H1 (cell line): ENCODE measurements around the gene AKT1. TPM values are rescaled to one million over a fixed set of nuclear protein-coding genes. Genes with fewer than 3 reads are reported as not detected.

Experiments
- CTCF ChIA-PET: fragments of 300-600 bp; sonication (Branson Sonifier 250); formaldehyde crosslinking; loops from one replicate; lab custom pipeline; 2021; ENCODE audit not compliant: partially characterized antibody; lab: Charles Lee
- POLR2A ChIA-PET: fragments of 300-600 bp; sonication (Branson Sonifier 250); formaldehyde crosslinking; loops from one replicate; lab custom pipeline; 2021; ENCODE audit warnings: inconsistent platforms; ENCODE audit not compliant: partially characterized antibody; lab: Charles Lee
- DNase-seq, 2 experiments: peaks; one replicate each; pipeline versions ENCODE4 v3.0.0 to v3.0.0-alpha.2; 2010 to 2022; ENCODE audit warnings: low spot score in 2 of 2, low read depth in 1 of 2, mixed read lengths in 1 of 2
- FAIRE-seq: peaks from 2 replicates; lab custom pipeline; 2011; peaks lifted over from hg19 to GRCh38; lab: Jason Lieb, UNC
- H2AFZ ChIP-seq: 2 replicates; pipeline ENCODE4 v1.8.1; 2012; ENCODE audit warnings: low read length, inconsistent platforms
- H2AK5ac ChIP-seq: 2 replicates; pipeline ENCODE4 v1.6.1; 2013; ENCODE audit warnings: low read depth, low read length
- H2BK120ac ChIP-seq: replicated peaks from 2 replicates; pipeline ENCODE3; 2013; ENCODE audit warnings: low read depth, low read length, inconsistent platforms
- H2BK12ac ChIP-seq: 2 replicates; pipeline ENCODE4 v1.6.1; 2013; ENCODE audit warnings: low read depth, low read length
- H2BK15ac ChIP-seq: 2 replicates; pipeline ENCODE4 v1.6.1; 2013; ENCODE audit warnings: low read length
- H2BK20ac ChIP-seq: 2 replicates; pipeline ENCODE4 v1.6.1; 2013; ENCODE audit warnings: low read length
- H2BK5ac ChIP-seq: 2 replicates; pipeline ENCODE4 v1.6.1; 2013; ENCODE audit warnings: low read depth, low read length
- H3K14ac ChIP-seq: 2 replicates; pipeline ENCODE4 v1.6.1; 2013; ENCODE audit warnings: inconsistent platforms; ENCODE audit not compliant: insufficient read length
- H3K18ac ChIP-seq: 2 replicates; pipeline ENCODE4 v1.6.1; 2013; ENCODE audit warnings: low read length; ENCODE audit errors: extremely low read depth
- H3K23ac ChIP-seq: 2 replicates; pipeline ENCODE4 v1.6.1; 2013; ENCODE audit warnings: inconsistent platforms; ENCODE audit not compliant: insufficient read length
- H3K23me2 ChIP-seq: 2 replicates; pipeline ENCODE4 v1.6.1; 2013; ENCODE audit warnings: low read depth, low read length
- H3K27ac ChIP-seq: 2 replicates; pipeline ENCODE4 v1.6.1; 2011; ENCODE audit warnings: low read depth, low read length, inconsistent platforms
- H3K27me3 ChIP-seq, 4 experiments: replicated peaks in 1 of 4; 1 replicate in 1 of 4; 2 replicates in 3 of 4; pipeline versions ENCODE4 v1.6.1 to v1.8.1; 2011 to 2013; ENCODE audit warnings: low read length in 3 of 4, mild to moderate bottlenecking in 3 of 4, inconsistent platforms in 2 of 4, mixed read lengths in 2 of 4, moderate library complexity in 1 of 4; ENCODE audit not compliant: control insufficient read depth in 3 of 4, insufficient read depth in 3 of 4; ENCODE audit errors: extremely low read depth in 1 of 4
- H3K36me3 ChIP-seq, 4 experiments: 2 replicates each; pipeline versions ENCODE4 v1.6.1 to v1.8.1; 2011 to 2013; ENCODE audit warnings: mild to moderate bottlenecking in 4 of 4, low read length in 3 of 4, moderate library complexity in 2 of 4, control low read depth in 1 of 4, inconsistent platforms in 1 of 4; ENCODE audit not compliant: insufficient read depth in 4 of 4, control insufficient read depth in 2 of 4
- H3K4ac ChIP-seq: replicated peaks from 2 replicates; pipeline ENCODE3; 2013; ENCODE audit warnings: low read length, low read depth, mixed read lengths, inconsistent platforms; ENCODE audit not compliant: insufficient read length
- H3K4me1 ChIP-seq, 4 experiments: replicated peaks in 1 of 4; 1 replicate in 1 of 4; 2 replicates in 3 of 4; pipeline versions ENCODE4 v1.6.1 to v1.8.1; 2011 to 2013; ENCODE audit warnings: low read length in 3 of 4, inconsistent platforms in 2 of 4, mixed read lengths in 1 of 4; ENCODE audit not compliant: insufficient read depth in 4 of 4, control insufficient read depth in 3 of 4
- H3K4me2 ChIP-seq, 2 experiments: 2 replicates each; pipeline versions ENCODE4 v1.6.1 to v1.8.1; 2011 to 2013; ENCODE audit warnings: low read depth in 2 of 2, low read length in 2 of 2, control low read depth in 1 of 2, inconsistent platforms in 1 of 2, mild to moderate bottlenecking in 1 of 2; ENCODE audit not compliant: insufficient read depth in 1 of 2
- H3K4me3 ChIP-seq, 4 experiments: fragments of 200-600, 300-600 bp in 1 of 4; sonication (generic), shearing (Covaris generic), sonication (Bioruptor Twin) in 1 of 4; 2 replicates each; pipeline versions ENCODE4 v1.5.1 to v1.8.1; 2011 to 2016; ENCODE audit warnings: low read length in 4 of 4, low read depth in 3 of 4, control low read depth in 2 of 4, inconsistent platforms in 2 of 4, mild to moderate bottlenecking in 2 of 4, mixed read lengths in 1 of 4, moderate library complexity in 1 of 4; ENCODE audit not compliant: insufficient read depth in 2 of 4; ENCODE audit errors: extremely low read depth in 1 of 4
- H3K56ac ChIP-seq: replicated peaks from 2 replicates; pipeline ENCODE3; 2013; ENCODE audit warnings: low read depth, mild to moderate bottlenecking, mixed read lengths, low read length, inconsistent platforms; ENCODE audit not compliant: insufficient read length
- H3K79me1 ChIP-seq: 2 replicates; pipeline ENCODE4 v1.6.1; 2013; ENCODE audit warnings: low read depth, low read length, control low read depth
- H3K79me2 ChIP-seq, 2 experiments: 2 replicates each; pipeline versions ENCODE4 v1.6.1 to v1.8.1; 2012 to 2013; ENCODE audit warnings: low read length in 2 of 2, mild to moderate bottlenecking in 2 of 2, inconsistent platforms in 1 of 2; ENCODE audit not compliant: insufficient read depth in 2 of 2, control insufficient read depth in 1 of 2
- H3K9ac ChIP-seq, 4 experiments: replicated peaks in 1 of 4; 1 replicate in 1 of 4; 2 replicates in 3 of 4; pipeline versions ENCODE4 v1.6.1 to v1.8.1; 2011 to 2013; ENCODE audit warnings: low read depth in 3 of 4, low read length in 3 of 4, control low read depth in 2 of 4, mild to moderate bottlenecking in 2 of 4, moderate library complexity in 2 of 4, inconsistent platforms in 1 of 4; ENCODE audit errors: extremely low read depth in 1 of 4
- H3K9me3 ChIP-seq, 2 experiments: 2 replicates each; pipeline versions ENCODE4 v1.6.1 to v1.8.1; 2012 to 2013; ENCODE audit warnings: mild to moderate bottlenecking in 2 of 2, moderate library complexity in 2 of 2, control low read depth in 1 of 2, inconsistent platforms in 1 of 2, low read depth in 1 of 2, low read length in 1 of 2, mixed read lengths in 1 of 2; ENCODE audit not compliant: insufficient read depth in 2 of 2
- H4K20me1 ChIP-seq, 2 experiments: replicated peaks in 1 of 2; 2 replicates each; pipeline versions ENCODE3 to v1.8.1; 2011 to 2013; ENCODE audit warnings: inconsistent platforms in 2 of 2, low read length in 2 of 2, mild to moderate bottlenecking in 1 of 2; ENCODE audit not compliant: insufficient read depth in 2 of 2, control insufficient read depth in 1 of 2
- H4K5ac ChIP-seq: 2 replicates; pipeline ENCODE4 v1.6.1; 2013; ENCODE audit warnings: low read length, low read depth, mixed read lengths, inconsistent platforms; ENCODE audit not compliant: insufficient read length
- H4K8ac ChIP-seq: 2 replicates; pipeline ENCODE4 v1.8.0; 2013; ENCODE audit warnings: mild to moderate bottlenecking, moderate library complexity, low read length, inconsistent platforms; ENCODE audit not compliant: insufficient read depth; ENCODE audit errors: extremely low read depth
- H4K91ac ChIP-seq: replicated peaks from 2 replicates; pipeline ENCODE3; 2013; ENCODE audit warnings: low read length, mixed read lengths, inconsistent platforms; ENCODE audit not compliant: insufficient read length
- CEBPB ChIP-seq: IDR thresholded peaks from 2 replicates; pipeline ENCODE4 v1.6.1; 2012; ENCODE audit warnings: low read depth, low read length
- CHD2 ChIP-seq: IDR thresholded peaks from 2 replicates; pipeline ENCODE4 v1.6.1; 2012; ENCODE audit warnings: low read length, improper control_type of control experiment
- EZH2 ChIP-seq: fragments of 200-600 bp; sonication (generic); IDR thresholded peaks from 2 replicates; pipeline ENCODE4 v1.7.1; 2012; ENCODE audit warnings: low read depth, mild to moderate bottlenecking, moderate library complexity, low read length, inconsistent platforms; ENCODE audit not compliant: severe bottlenecking
- FOSL1 ChIP-seq: IDR thresholded peaks from 2 replicates; pipeline ENCODE4 v1.6.1; 2011; ENCODE audit warnings: mild to moderate bottlenecking, low read depth, low read length, moderate library complexity; ENCODE audit not compliant: insufficient read depth
- RFX5 ChIP-seq: IDR thresholded peaks from 2 replicates; pipeline ENCODE4 v1.6.1; 2011; ENCODE audit warnings: low read depth, low read length, improper control_type of control experiment, borderline replicate concordance
- RXRA ChIP-seq: IDR thresholded peaks from 2 replicates; pipeline ENCODE4 v1.6.1; 2011; ENCODE audit warnings: low read depth, mild to moderate bottlenecking, low read length, moderate library complexity; ENCODE audit not compliant: insufficient read depth
- SIX5 ChIP-seq: IDR thresholded peaks from 2 replicates; pipeline ENCODE4 v1.6.1; 2011; ENCODE audit warnings: mild to moderate bottlenecking, low read depth, low read length
- SP1 ChIP-seq: IDR thresholded peaks from 2 replicates; pipeline ENCODE4 v1.6.1; 2011; ENCODE audit warnings: low read depth, low read length
- WGBS, 2 experiments: shearing (Covaris generic) in 1 of 2; methylation state at CpG; one replicate each; pipeline versions ENCODE4 v1.1.6 to v1.1.7; 2013 to 2015; ENCODE audit warnings: low lambda C conversion rate in 2 of 2, mixed read lengths in 2 of 2, inconsistent platforms in 1 of 2, low coverage in 1 of 2, missing lambda C conversion rate in 1 of 2; ENCODE audit not compliant: insufficient replicate concordance in 2 of 2, insufficient coverage in 1 of 2, insufficient read length in 1 of 2; ENCODE audit errors: extremely low coverage in 1 of 2, missing lambda C conversion rate in 1 of 2; 5-methylcytosine and 5-hydroxymethylcytosine counted together
- polyA plus RNA-seq, 7 experiments: library from polyadenylated mRNA; depleted of rRNA in 3 of 7; stranded (reverse) in 5 of 7; unstranded in 2 of 7; fragments of >200 nt in 5 of 7; fragments of 200-250 nt in 2 of 7; gene quantifications; 1 replicate in 5 of 7; 2 replicates in 1 of 7; 4 replicates in 1 of 7; pipeline versions ENCODE4 v1.2.1 to v1.2.3, GENCODE V29; 2011 to 2013; ENCODE audit warnings: missing spikeins in 2 of 7, mixed read lengths in 2 of 7
- total RNA-seq: library from RNA; stranded (reverse); fragmentation: NEBNext Ultra II Directional; extraction: Animal tissue kit (Norgen Biotek cat#: 25700); gene quantifications from 2 replicates; pipeline ENCODE4 v1.2.1, GENCODE V29; 2021

The AKT1 gene
- total and polyA plus RNA-seq, 2 of the 8 experiments (the other 6 are each of a cell fraction or from before 2014, with no cell fraction given) = 68.1 to 71.5 TPM

DNA sequence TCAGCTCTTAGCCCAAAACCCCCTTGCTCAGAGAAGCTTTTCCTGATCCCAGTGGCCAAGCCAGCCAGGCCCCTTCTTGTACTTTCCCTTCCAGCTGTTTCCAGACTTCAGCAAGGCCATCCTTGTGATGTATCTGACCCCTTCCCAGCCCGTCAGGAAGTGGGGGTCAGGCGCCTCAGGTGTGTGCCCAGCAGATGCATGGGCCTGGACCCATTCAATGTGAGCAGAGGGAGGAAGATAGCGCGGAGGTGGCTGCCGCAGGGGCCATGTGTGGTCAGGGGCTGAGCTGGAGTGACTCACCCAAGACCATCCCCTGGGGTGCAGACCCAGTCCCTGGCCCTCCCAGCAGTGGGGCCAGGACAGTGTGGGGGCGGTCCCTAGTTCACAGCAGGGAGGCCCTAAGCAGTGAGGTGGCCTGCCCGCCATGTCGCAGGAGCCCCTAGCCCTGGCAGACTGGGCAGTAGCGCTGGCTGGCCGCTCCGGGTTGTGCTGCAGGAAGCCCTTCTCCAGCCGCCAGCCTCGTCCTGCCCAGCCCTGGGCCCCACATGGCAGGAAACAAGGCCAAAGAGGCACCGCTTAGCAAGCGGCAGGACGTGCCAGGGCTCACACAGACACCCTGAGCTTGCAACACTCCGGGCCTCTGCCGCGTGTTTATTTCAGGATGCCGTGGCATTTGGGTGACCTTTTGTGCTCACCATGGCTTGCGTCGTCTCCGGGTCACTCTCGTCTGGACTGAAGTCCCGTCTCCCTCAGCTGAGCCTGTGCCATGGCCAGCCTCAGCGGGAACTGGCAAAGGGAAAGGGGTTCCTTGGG, 59.5 kb downstream of the AKT1 start:
- Histone ChIP-seq H2BK20ac (no peak overlapping the region), H3K4me2 (no peak overlapping the region), H3K23me2 (no peaks in the 10 kb centered on the region), H3K36me3 (peaks cover 0 to 4% (median 0%) of the 10 kb centered on the region in 4 experiments; a peak in 1 of 8 replicates), H3K9me3 (no peaks in the 10 kb centered on the region), H4K91ac (no peak overlapping the region), H3K4me1 (no peaks in the 10 kb centered on the region; a peak in 2 of 7 replicates), H3K14ac (no peak overlapping the region), H3K4me3 (no peak overlapping the region), H4K20me1 (peaks cover 0 to 9% of the 10 kb centered on the region in 2 experiments), H3K27ac (no peak overlapping the region), H2BK5ac (no peak overlapping the region), H3K79me2 (no peaks in the 10 kb centered on the region), H2AFZ (no peak overlapping the region), H4K5ac (no peak overlapping the region), H2AK5ac (no peak overlapping the region), H3K18ac (no peak overlapping the region), H2BK15ac (no peak overlapping the region), H2BK120ac (no peak overlapping the region), H3K9ac (no peak overlapping the region; a peak in 1 of 7 replicates), H3K56ac (no peak overlapping the region), H2BK12ac (no peak overlapping the region), H3K23ac (no peak overlapping the region), H3K4ac (no peak overlapping the region), H4K8ac (peak overlapping the region; percentile 68; the same call in 1 of the 2 replicates), H3K79me1 (no peaks in the 10 kb centered on the region), H3K27me3 (peaks cover 0 to 5% (median 0%) of the 10 kb centered on the region in 4 experiments; a peak in 2 of 7 replicates)
- ChIA-PET POLR2A (interaction anchor here (0.7 to 2.1 kb wide), 4 partner anchors 9 to 53 kb away, joined by 3 to 6 read pairs (median 4); no protein-coding TSS in a partner anchor), CTCF (interaction anchor here (0.7 to 4.6 kb wide), 4 partner anchors 10 to 1045 kb away, joined by 3 to 18 read pairs (median 6); partner anchors contain the start of gene ADSS1)
- no peak for DNase-seq
- no peak for FAIRE-seq
- 94% methylated on average over 26 of the region's 26 CpGs; no CpG with 5 or more reads in 1 of the 2 experiments for WGBS, 2 experiments
- TF ChIP-seq FOSL1 (no peak), CHD2 (no peak), EZH2 (no peak), RFX5 (no peak), SP1 (no peak), CEBPB (no peak), SIX5 (no peak), RXRA (no peak)
